Ishikawa (cell line): ENCODE data around the gene ENHO.

Experiments used
- CEBPB ChIP-seq: IDR thresholded peaks from 2 replicates; pipeline ENCODE4 v1.6.1; 2012
- CREB1 ChIP-seq: IDR thresholded peaks from 2 replicates; pipeline ENCODE4 v1.6.1; 2012; ENCODE audit warnings: low read depth
- EGR1 ChIP-seq: IDR thresholded peaks from 2 replicates; pipeline ENCODE4 v1.6.1; 2012
- EP300 ChIP-seq: IDR thresholded peaks from 2 replicates; pipeline ENCODE4 v1.6.1; 2012; ENCODE audit warnings: borderline replicate concordance
- FOXM1 ChIP-seq: IDR thresholded peaks from 2 replicates; pipeline ENCODE4 v1.6.1; 2012; ENCODE audit warnings: low read depth, borderline replicate concordance
- NFIC ChIP-seq: IDR thresholded peaks from 2 replicates; pipeline ENCODE4 v1.6.1; 2012
- RAD21 ChIP-seq: IDR thresholded peaks from 2 replicates; pipeline ENCODE4 v1.6.1; 2012; ENCODE audit warnings: low read depth
- TAF1 ChIP-seq: IDR thresholded peaks from 2 replicates; pipeline ENCODE4 v1.6.1; 2012; ENCODE audit warnings: low read depth, mild to moderate bottlenecking
- TCF12 ChIP-seq: IDR thresholded peaks from 2 replicates; pipeline ENCODE4 v1.6.1; 2012; ENCODE audit warnings: low read depth
- TEAD4 ChIP-seq: IDR thresholded peaks from 2 replicates; pipeline ENCODE4 v1.6.1; 2012
- YY1 ChIP-seq: IDR thresholded peaks from 2 replicates; pipeline ENCODE4 v1.6.1; 2012; ENCODE audit warnings: low read depth
- ZBTB7A ChIP-seq: IDR thresholded peaks from 2 replicates; pipeline ENCODE4 v1.6.1; 2012; ENCODE audit warnings: low read depth
- TF ChIP-seq, protein P1 (sequence below): IDR thresholded peaks from 2 replicates; pipeline ENCODE4 v1.6.1; 2012
- TF ChIP-seq, protein P2 (sequence below): IDR thresholded peaks from 2 replicates; pipeline ENCODE4 v1.6.1; 2012
- TF ChIP-seq, protein P3 (sequence below): IDR thresholded peaks from 2 replicates; pipeline ENCODE4 v1.6.1; 2012; ENCODE audit warnings: low read depth, mild to moderate bottlenecking

ENHO gene

DNA sequence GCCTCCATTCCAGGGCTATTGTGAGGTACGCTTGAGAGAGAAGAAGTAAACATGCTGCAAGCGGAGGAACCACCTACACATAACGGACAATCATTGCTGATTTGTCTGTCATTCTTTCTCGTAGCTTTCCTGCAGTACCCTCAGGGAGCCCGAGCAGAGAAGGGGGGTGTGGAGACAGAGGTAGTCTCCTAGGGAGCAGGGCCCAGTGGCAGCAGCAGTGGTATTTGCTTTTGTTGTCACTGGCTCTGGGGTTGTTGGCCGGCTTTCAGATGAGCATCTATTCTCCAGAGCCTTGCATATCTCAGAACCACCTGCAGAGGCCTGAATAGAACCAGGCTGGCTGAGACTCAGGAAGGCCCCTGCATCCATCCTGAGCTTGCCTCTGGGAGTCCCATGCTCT, 19.9 kb downstream of the ENHO start:
- TF ChIP-seq TEAD4 (no peak), NFIC (no peak), RAD21 (no peak), TCF12 (no peak), EP300 (no peak), TAF1 (no peak), ZBTB7A (no peak), CREB1 (no peak), CEBPB (no peak), EGR1 (no peak), YY1 (no peak)
- TF ChIP-seq, protein P1, sequence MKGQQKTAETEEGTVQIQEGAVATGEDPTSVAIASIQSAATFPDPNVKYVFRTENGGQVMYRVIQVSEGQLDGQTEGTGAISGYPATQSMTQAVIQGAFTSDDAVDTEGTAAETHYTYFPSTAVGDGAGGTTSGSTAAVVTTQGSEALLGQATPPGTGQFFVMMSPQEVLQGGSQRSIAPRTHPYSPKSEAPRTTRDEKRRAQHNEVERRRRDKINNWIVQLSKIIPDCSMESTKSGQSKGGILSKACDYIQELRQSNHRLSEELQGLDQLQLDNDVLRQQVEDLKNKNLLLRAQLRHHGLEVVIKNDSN: no peak
- TF ChIP-seq, protein P2, sequence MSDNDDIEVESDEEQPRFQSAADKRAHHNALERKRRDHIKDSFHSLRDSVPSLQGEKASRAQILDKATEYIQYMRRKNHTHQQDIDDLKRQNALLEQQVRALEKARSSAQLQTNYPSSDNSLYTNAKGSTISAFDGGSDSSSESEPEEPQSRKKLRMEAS: no peak
- TF ChIP-seq, protein P3, sequence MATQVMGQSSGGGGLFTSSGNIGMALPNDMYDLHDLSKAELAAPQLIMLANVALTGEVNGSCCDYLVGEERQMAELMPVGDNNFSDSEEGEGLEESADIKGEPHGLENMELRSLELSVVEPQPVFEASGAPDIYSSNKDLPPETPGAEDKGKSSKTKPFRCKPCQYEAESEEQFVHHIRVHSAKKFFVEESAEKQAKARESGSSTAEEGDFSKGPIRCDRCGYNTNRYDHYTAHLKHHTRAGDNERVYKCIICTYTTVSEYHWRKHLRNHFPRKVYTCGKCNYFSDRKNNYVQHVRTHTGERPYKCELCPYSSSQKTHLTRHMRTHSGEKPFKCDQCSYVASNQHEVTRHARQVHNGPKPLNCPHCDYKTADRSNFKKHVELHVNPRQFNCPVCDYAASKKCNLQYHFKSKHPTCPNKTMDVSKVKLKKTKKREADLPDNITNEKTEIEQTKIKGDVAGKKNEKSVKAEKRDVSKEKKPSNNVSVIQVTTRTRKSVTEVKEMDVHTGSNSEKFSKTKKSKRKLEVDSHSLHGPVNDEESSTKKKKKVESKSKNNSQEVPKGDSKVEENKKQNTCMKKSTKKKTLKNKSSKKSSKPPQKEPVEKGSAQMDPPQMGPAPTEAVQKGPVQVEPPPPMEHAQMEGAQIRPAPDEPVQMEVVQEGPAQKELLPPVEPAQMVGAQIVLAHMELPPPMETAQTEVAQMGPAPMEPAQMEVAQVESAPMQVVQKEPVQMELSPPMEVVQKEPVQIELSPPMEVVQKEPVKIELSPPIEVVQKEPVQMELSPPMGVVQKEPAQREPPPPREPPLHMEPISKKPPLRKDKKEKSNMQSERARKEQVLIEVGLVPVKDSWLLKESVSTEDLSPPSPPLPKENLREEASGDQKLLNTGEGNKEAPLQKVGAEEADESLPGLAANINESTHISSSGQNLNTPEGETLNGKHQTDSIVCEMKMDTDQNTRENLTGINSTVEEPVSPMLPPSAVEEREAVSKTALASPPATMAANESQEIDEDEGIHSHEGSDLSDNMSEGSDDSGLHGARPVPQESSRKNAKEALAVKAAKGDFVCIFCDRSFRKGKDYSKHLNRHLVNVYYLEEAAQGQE: no peak

DNA sequence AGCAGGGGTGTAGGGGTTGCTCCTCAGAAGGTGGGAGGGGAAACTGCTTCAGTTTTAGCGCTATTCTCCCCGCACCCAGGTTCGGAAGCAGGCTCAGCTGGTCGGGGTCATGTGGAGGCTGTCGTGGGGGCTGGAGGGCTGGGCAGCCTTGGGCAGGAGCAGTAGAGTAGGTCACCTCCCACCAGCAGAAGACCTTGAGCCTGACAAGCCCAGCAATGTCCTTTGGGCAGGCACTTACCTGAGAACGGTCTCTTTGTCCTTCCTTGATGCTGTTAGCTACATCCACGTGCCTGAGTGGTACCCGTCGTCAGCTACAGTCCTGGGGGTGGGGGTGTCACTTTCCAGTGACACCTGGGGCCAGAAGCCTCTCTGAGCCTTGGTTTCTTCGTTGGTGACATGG, 20.3 kb downstream of the ENHO start:
- TF ChIP-seq TEAD4: no peak
- no peak for TF ChIP-seq TAF1

DNA sequence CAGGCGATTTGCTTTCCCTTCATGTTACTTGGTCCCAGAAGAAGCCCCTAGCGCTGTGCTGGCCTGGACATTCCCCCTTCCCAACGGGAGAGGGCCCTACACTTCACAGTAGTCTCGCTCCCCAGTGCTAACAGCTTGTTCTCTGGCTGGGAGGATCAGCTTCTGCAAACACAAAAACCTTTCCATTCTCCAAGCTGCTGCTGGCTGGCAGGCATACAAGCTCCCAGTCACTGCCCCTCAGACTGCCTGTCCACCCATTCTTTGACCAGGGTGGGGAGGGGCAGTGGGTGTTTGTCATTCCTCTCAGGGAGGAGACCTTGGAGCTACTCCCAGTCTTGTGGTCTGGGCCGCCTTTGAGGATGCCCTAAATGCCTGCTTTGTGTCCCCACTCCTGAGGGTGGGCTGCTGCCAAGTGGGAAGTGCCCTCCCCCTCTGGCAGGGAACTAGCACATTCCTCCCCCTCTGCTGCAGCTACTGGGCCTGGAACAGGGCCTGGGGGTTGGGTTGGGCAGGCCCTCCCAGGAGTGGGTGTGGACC, 20.8 kb downstream of the ENHO start:
- no peak for TF ChIP-seq ZBTB7A
- no peak for TF ChIP-seq CEBPB
- no peak for TF ChIP-seq YY1
- TF ChIP-seq NFIC: peak; percentile 18; the same call in 1 of the 2 replicates

DNA sequence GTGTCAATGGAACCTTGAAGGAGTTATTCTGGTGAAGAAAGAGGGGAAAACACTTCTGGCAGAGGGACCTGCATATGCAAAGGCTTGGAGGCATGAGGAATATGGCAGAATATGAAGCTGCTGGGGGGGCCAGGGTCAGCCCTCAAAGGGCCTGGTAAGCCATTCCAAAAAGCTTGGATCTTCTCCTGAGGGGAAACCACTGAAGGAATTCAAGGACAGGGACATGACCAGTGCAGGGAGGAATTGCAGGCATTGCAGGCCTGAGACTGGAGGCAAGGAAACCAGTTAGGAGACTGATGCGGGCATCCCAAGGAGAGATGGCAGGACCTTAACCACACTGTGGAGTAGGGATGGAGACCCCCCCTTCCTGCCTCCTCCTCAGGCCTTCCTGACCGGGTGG, 21.4 kb downstream of the ENHO start:
- TF ChIP-seq CEBPB (no peak), FOXM1 (no peak)
- TF ChIP-seq, protein P1: no peak

DNA sequence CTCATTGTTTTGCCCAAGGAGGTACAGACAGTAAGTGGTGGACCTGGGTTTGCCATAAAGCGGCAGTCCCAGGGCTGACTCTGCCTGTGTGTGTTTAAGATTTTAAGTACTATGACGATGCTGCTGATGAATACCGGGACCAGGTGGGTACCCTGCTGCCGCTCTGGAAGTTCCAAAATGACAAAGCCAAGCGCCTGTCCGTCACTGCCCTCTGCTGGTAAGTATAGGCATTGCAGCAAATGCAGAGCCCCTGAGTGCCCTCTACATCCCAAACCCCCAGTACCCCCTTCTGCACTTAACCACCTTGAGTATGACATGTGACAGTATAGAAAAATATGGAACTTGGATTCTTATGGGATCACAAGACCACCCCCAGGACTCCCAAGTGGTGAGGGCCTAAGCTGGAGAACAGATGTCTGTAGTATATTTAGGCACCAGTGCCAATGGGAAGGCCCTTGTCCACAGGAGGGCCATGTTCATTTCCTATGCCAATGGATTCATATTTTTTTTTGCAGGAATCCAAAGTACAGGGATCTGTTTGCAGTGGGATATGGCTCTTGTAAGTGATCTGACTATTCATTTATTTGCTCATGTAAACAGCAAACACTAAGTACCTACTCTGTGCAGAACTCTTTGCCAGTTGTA, 22.0 kb downstream of the ENHO start:
- TF ChIP-seq FOXM1: no peak
- TF ChIP-seq RAD21: peak; percentile 89

DNA sequence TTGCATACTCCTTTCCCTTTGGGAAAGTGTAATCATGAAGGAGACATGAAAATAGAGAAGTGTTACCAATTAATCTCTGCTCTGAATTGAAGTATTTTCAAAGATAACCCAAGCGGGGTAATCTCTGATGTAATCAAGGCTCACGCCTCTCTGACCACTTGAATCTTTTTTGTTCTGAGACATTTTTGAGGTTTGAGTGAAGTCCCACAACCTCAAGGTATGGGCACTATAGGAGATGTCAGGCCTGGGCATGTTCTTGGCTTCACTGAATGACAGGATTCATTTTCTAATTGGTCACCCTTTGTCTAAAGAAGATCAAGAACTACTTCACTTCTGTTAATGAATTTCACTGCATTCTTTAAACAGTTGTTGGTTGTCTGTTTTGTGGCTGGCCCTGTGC, 23.7 kb downstream of the ENHO start:
- TF ChIP-seq FOXM1 (no peak), CEBPB (no peak), TEAD4 (no peak), TAF1 (no peak), TCF12 (no peak)
- TF ChIP-seq, protein P2: no peak

DNA sequence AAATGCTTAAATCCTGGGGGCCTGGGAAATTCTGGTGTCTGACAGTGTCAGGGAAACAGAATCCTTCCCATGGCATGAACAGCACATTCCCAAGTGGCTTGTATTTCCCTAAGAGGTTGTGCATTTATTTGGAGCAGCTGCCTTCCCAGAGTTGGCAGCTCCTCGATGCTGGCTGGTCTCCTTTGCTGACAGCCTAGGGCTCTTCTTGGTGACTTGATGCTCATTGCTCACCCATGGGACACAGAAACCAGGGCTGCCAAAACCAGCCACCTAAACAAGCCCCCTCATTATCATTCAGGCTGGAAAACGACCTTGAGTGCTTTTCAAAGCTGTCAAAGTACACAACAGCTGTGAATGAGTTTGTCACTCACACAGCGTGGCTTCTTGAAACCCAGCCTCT, 24.2 kb downstream of the ENHO start:
- TF ChIP-seq YY1 (no peak), ZBTB7A (no peak), RAD21 (no peak)
- TF ChIP-seq, protein P2: no peak

DNA sequence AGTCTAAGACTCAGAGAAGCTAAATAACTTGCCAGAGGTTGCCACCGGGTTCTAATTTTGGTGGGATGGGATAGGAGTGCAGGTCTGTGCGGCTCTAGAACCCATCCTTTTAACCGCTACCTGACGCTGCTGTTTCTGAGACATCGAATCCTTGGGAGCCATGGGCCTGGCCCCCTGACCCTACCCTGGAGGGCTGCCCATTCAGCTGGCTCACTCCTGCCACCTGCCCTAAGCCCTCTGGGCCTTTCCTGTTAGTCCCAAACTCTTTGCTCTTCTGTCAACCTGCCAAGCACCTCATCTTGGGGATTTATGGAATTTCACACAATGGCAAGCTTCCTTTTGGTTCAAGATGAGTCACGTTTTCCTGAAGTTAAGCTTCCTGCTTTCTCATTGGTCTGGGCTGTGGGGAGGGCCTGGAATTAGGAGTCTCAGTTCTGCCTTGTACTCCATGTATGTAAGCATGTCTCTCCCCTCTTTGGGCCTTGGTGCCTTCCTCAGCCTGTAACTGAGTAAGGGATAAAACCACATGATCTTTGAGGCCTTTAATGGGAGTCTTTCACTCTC, 26.6 kb downstream of the ENHO start:
- TF ChIP-seq, protein P3: no peak
- TF ChIP-seq YY1 (no peak), FOXM1 (no peak), TCF12 (no peak), TEAD4 (no peak), EP300 (no peak), CREB1 (no peak), EGR1 (no peak), RAD21 (no peak), CEBPB (no peak), ZBTB7A (no peak), TAF1 (no peak)
- TF ChIP-seq, protein P2: no peak
- TF ChIP-seq, protein P1: no peak
